ENCODE measurements around the gene RSPRY1.

The RSPRY1 gene

DNA sequence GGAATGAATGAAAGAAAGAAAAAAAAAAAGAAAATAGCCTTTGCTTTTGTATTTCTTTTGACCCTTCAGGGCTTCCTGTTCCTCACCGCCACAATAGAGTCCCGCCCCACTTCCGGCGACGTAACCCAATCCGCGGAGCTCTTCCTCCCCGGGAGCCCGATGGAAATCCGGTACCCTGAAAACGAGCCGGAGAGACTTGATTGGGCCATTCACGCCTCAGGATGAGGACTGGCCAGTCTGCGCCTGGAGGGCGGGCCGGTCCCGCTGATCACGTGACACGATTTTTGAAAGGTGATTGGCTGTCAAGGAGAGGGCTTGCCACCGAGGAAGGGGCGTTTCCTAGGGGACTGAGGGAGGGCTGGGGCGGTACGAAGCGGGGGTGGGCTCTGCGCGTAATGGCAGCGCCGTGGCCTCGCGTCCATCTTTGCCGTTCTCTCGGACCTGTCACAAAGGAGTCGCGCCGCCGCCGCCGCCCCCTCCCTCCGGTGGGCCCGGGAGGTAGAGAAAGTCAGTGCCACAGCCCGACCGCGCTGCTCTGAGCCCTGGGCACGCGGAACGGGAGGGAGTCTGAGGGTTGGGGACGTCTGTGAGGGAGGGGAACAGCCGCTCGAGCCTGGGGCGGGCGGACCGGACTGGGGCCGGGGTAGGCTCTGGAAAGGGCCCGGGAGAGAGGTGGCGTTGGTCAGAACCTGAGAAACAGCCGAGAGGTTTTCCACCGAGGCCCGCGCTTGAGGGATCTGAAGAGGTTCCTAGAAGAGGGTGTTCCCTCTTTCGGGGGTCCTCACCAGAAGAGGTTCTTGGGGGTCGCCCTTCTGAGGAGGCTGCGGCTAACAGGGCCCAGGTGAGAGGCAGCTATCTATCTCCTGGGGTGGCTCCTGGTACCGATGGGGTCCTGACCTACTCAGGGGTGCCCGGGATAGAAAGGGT lies at the start of gene RSPRY1, which contains the start of gene PSME3IP1:
Gene RSPRY1 (plus strand): TSS at position 385 of the 927 bp plus-strand sequence. CDS start 18,330 bp downstream, outside the sequence.
Gene PSME3IP1 (minus strand): TSS at position 95 of the 927 bp plus-strand sequence. CDS start 12,185 bp downstream, outside the sequence.
- TF ChIP-seq, protein P1, sequence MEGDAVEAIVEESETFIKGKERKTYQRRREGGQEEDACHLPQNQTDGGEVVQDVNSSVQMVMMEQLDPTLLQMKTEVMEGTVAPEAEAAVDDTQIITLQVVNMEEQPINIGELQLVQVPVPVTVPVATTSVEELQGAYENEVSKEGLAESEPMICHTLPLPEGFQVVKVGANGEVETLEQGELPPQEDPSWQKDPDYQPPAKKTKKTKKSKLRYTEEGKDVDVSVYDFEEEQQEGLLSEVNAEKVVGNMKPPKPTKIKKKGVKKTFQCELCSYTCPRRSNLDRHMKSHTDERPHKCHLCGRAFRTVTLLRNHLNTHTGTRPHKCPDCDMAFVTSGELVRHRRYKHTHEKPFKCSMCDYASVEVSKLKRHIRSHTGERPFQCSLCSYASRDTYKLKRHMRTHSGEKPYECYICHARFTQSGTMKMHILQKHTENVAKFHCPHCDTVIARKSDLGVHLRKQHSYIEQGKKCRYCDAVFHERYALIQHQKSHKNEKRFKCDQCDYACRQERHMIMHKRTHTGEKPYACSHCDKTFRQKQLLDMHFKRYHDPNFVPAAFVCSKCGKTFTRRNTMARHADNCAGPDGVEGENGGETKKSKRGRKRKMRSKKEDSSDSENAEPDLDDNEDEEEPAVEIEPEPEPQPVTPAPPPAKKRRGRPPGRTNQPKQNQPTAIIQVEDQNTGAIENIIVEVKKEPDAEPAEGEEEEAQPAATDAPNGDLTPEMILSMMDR (IDR thresholded peaks at IDR 0.05; ENCODE audit: low read depth, low read length) = no peak
- DNase-seq (ENCODE audit: extremely low read depth, low read depth) = peak; percentile 99

DNA sequence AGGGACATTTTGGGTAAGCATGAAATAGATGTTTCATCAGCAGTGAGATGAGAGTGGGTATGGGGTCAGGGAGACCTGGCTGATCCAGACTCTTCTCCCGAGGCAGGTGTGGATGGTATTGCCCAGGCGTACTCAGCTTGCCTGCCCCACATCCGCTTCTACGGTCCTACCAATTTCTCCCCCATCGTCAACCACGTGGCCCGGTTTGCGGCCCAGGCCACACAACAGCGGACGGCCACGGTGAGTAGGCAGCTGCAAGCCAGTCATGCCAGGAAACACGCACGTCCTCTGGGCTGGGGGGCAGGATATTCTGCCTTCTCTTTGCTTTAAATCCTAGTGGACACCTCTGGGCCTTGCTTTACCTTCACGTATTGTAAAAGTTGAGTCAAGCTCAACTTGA lies 49.1 kb upstream of the RSPRY1 start:
- TF ChIP-seq, protein P1 (IDR thresholded peaks at IDR 0.05; ENCODE audit: low read depth, low read length) = no peak

DNA sequence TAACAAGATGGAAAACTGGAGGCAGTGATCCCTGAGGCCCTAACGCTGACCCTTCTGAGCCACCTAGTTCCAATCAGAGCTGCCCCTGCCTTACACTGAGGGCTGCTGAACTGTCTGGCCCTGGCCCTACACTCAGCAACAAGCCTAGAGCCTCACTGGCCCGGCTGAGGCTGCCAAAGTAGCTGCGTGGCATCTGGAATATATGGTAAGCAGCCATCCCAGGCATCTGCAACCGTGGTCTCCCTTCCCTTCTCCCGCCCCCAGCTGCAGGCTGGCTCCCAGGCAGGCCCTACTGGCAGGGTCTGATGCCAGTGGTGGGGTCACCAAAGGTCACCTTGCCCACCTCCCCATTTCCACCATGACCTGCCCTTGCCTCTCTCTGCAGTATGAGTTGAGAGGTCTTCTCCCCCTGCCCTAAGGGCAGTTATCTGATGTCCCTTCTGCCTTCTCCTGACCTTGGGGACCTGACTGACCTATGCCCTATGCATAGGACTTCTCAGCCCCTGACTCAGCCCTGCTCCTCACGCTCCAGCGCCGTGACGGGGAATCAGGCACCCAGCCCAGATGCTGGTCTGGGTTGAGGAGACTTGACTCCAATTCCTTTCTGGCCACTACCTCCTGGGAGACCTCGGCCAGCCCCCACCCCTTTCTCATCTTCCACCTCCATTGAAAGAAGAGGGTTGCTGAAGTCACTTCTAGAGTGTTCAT lies 48.4 kb upstream of the RSPRY1 start:
- no peak for DNase-seq (ENCODE audit: extremely low read depth, low read depth)
- TF ChIP-seq, protein P1 (IDR thresholded peaks at IDR 0.05; ENCODE audit: low read depth, low read length) = no peak

More for the DNA sequence above, 49.1 kb upstream of the RSPRY1 start:
- DNase-seq (ENCODE audit: extremely low read depth, low read depth) = no peak

DNA sequence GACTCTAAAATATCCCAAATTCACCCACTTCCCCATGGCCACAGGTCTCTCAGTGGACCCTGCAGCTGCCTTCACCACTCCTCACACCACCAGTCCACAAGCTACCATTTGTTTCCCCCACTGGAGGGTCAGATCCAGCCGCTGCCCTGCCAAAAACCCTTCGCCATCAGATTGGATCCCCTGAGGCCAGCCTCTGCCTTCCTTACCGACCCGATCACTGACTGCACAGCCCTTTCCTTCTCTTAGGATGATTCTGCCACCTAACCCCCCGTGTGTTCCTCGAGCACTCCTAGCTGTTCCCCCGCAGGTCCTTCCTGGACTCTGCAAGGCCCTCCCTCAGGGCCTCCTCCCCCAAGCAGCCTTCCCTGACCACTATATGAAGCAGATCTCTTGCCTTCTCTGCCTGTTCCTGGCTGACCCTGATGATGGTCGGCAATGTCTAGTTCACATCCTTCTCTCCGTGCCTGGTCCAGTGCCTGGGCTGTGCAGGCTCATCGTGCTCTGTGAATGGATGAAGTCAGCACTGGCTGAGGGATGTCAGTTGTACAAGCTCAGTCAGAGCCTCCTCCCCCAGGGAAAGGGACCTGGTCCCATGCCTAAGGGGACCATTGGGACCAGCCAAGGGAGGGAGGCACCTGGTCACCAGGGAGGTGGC lies 47.7 kb upstream of the RSPRY1 start:
- no peak for DNase-seq (ENCODE audit: extremely low read depth, low read depth)
- TF ChIP-seq, protein P1 (IDR thresholded peaks at IDR 0.05; ENCODE audit: low read depth, low read length) = no peak

DNA sequence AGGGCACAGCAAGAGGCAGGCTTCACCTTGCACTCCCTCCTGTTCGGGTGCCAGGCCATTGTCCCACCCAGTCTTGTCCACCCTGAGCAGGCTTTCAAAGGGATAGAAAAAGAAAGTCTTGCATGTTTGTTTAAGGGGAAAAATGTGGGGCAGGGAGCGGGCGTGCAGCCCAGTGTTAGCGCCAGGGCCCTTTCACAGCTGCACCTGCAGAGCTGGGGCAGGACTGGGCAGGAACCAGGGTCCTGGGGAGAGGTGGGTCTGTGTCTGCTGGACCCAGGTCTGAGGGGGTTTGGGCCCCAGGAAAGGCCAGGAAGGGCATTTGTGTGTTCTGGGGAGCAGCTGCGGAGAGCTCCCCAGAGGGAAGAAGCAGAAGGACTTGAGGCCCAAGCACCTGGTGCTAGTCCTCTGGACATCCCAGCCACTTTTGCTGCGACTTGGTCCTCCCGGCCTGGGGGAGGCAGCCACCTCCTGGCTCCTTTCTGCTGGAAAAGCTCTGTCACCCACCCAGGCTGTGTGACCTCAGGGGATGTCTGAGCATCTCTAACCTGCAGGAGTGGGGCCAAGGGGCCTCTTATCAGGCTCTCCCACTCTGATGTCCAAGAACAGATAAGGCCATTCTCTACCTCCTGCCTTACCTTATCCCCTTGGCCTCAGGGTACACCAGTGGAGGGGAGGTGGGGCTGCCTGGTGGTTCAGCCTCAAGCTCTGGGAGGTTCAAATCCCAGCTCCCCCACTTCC lies 45.0 kb upstream of the RSPRY1 start:
- no peak for DNase-seq (ENCODE audit: extremely low read depth, low read depth)
- TF ChIP-seq, protein P1 (IDR thresholded peaks at IDR 0.05; ENCODE audit: low read depth, low read length) = no peak

DNA sequence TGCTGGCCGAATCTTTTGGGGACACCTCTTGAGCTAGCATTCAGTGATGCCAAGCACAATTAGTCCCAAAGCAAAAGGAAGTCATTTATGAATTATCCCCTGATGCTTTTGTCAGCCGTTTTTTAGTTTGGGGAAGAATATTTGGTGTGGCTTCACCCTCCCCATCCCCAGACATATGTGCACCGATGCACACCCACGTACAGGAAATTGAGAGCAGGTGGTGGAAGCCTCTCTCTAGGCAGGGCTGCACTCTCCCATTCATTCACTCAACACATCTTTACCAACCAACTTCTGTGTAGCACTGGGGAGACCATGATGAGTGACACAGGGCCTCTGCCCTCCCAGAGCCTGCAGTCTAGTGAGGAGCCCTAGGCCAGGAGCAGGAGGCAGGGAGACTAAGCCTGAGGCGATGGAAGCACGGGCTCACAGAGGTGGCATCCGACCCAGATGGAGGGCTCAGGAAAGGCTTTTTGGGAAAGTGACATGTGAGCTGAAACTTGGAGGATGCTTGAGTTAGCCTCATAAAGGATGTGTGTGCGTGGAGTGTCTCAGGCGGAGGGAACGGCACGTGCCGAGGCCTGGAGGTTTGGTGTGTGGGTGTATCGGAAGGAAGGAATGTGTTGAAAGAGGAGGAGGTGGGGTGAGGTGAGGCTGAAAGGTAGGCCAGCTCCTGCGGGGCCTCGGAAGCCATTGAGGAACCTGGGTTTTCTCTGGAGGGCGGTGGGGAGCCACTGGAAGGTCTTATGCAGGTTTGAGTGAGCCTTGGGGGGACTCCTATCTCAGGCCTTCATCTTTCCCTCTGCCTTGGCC lies 44.1 kb upstream of the RSPRY1 start:
- TF ChIP-seq, protein P1 (IDR thresholded peaks at IDR 0.05; ENCODE audit: low read depth, low read length) = no peak
- DNase-seq (ENCODE audit: extremely low read depth, low read depth) = no peak
